ENCODE results near the gene WDR17. TPM values are rescaled to one million over a fixed set of nuclear protein-coding genes. Genes with fewer than 3 reads are reported as not detected.

The WDR17 gene
- total RNA-seq, 1 experiment from 2014 or later: 4.4 TPM

DNA sequence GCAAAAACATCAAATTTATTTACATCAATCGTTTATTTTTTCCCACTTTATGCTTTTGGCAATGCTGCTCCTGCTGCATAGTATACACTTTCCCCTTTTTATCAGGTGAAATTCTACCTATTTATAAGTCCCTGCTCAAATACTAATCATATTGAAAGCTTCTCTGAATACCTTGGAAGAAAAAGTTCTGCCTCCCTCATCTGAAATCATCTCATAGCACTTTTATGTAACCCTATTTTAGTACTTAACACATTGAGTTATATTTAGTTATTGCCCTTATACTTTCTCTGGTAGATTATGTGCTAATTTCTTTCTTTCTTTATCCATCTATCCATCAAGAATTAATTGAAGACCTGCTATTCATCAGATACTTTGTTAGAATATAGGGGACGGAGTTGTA, 1.1 kb upstream of the WDR17 start:
- no peaks in the 10 kb centered on the region for H3K36me3 Mint-ChIP-seq
- H3K9me3 Mint-ChIP-seq: peaks cover 7% of the 10 kb centered on the region
- no peaks in the 10 kb centered on the region for H3K27me3 Mint-ChIP-seq (ENCODE audit: low read depth)
- H3K27ac Mint-ChIP-seq: no peak overlapping the region
- no peak for ATAC-seq
- no peak for DNase-seq (ENCODE audit: low spot score)
- no peak for TF ChIP-seq CBFB (CRISPR knock-in tag; IDR thresholded peaks at IDR 0.05; ENCODE audit: low read depth)
- TF ChIP-seq HMGA2 (CRISPR knock-in tag; IDR thresholded peaks at IDR 0.05): no peak
- TF ChIP-seq, protein P1, sequence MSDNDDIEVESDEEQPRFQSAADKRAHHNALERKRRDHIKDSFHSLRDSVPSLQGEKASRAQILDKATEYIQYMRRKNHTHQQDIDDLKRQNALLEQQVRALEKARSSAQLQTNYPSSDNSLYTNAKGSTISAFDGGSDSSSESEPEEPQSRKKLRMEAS (CRISPR knock-in tag; IDR thresholded peaks at IDR 0.05): no peak
- TF ChIP-seq HMGXB4 (CRISPR knock-in tag; IDR thresholded peaks at IDR 0.05): no peak
- no peak for TF ChIP-seq PREB (CRISPR knock-in tag; IDR thresholded peaks at IDR 0.05; ENCODE audit: borderline replicate concordance)
- TF ChIP-seq ZNF121 (CRISPR knock-in tag; IDR thresholded peaks at IDR 0.05): no peak
- no peak for TF ChIP-seq TEAD4 (CRISPR knock-in tag; IDR thresholded peaks at IDR 0.05)
- no peak for TF ChIP-seq FOXP1 (CRISPR knock-in tag; IDR thresholded peaks at IDR 0.05; ENCODE audit: borderline replicate concordance)
- no peak for TF ChIP-seq MYBL2 (CRISPR knock-in tag; IDR thresholded peaks at IDR 0.05)
- no peak for TF ChIP-seq ARID4B (CRISPR knock-in tag; IDR thresholded peaks at IDR 0.05; ENCODE audit: borderline replicate concordance)
- TF ChIP-seq ETV6 (CRISPR knock-in tag; IDR thresholded peaks at IDR 0.05): no peak
- no peak for TF ChIP-seq TCF7 (CRISPR knock-in tag; IDR thresholded peaks at IDR 0.05; ENCODE audit: low read depth)
- no peak for TF ChIP-seq ZNF671 (CRISPR knock-in tag; IDR thresholded peaks at IDR 0.05)
- no peak for TF ChIP-seq SMAD3 (CRISPR knock-in tag; IDR thresholded peaks at IDR 0.05; ENCODE audit: borderline replicate concordance)
- TF ChIP-seq RORB (CRISPR knock-in tag; IDR thresholded peaks at IDR 0.05): no peak
- TF ChIP-seq OVOL2 (CRISPR knock-in tag; IDR thresholded peaks at IDR 0.05; ENCODE audit: borderline replicate concordance): no peak
- TF ChIP-seq SMAD4 (CRISPR knock-in tag; IDR thresholded peaks at IDR 0.05): no peak
- ChIA-PET CTCF (no interaction called here), POLR2A (interaction anchor here (0.6 kb wide), 1 partner anchor 257 kb away, joined by 9 read pairs; no protein-coding TSS in a partner anchor)
- H3K4me1 Mint-ChIP-seq: peaks cover 11% of the 10 kb centered on the region
- peak overlapping the region; percentile 30 for H3K4me3 Mint-ChIP-seq

DNA sequence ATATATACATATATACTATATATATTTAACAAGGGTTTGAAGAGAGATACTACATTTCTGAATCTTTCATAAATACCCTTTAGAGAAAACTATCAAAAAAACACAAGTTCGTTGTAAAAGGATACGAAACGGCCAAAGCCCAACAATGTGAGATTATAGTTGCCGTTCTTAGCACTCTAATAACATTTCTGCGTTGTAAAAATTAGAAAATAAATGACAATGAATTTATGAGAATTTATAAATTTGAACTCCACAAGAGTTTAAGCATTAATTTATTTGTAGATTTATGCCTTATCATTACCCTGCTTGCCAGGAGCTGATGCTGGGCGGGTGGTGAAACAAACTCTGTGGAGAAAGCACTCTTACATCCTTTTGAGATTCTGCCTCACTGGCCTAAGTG, 1.1 kb downstream of the WDR17 start:
- Mint-ChIP-seq H3K27me3 (ENCODE audit: low read depth) (no peaks in the 10 kb centered on the region), H3K4me3 (no peak overlapping the region), H3K36me3 (no peaks in the 10 kb centered on the region), H3K27ac (no peak overlapping the region), H3K4me1 (peaks cover 11% of the 10 kb centered on the region), H3K9me3 (no peaks in the 10 kb centered on the region)
- no peak for DNase-seq (ENCODE audit: low spot score)
- CTCF ChIA-PET: interaction anchor here (2.0 kb wide), 1 partner anchor 113 kb away, joined by 7 read pairs; no protein-coding TSS in a partner anchor
- POLR2A ChIA-PET: no interaction called here
- no peak for TF ChIP-seq ZNF416 (CRISPR knock-in tag; IDR thresholded peaks at IDR 0.05)
- TF ChIP-seq MYBL2 (CRISPR knock-in tag; IDR thresholded peaks at IDR 0.05): no peak
- TF ChIP-seq PREB (CRISPR knock-in tag; IDR thresholded peaks at IDR 0.05; ENCODE audit: borderline replicate concordance): no peak
- no peak for ATAC-seq
